NCI-H526 treated with DMSO at 0.1 percent for 48 hours (cell line): Measurements from ENCODE around the gene VANGL1.
A peak's percentile ranks its signal among the peaks of the same experiment; 100 is the strongest.

ENCODE experiments used
- DNase-seq: peaks from one replicate; lab custom pipeline; 2025; lab: John Stamatoyannopoulos, UW

The VANGL1 gene

GRCh38 chr1:115705085-115705951, 63.5 kb downstream of the VANGL1 start:
- DNase-seq: no peak

- no peak for DNase-seq
Observed at GRCh38 chr1:115705963-115706362, 64.2 kb downstream of the VANGL1 start.

GRCh38 chr1:115706587-115707425, 65.0 kb downstream of the VANGL1 start:
- peak; percentile 53 for DNase-seq

- no peak for DNase-seq
Observed at GRCh38 chr1:115710859-115711624, 69.3 kb downstream of the VANGL1 start.

- DNase-seq: peak; percentile 5
Observed at GRCh38 chr1:115712911-115713609, 71.3 kb downstream of the VANGL1 start.

GRCh38 chr1:115713906-115714305, 72.1 kb downstream of the VANGL1 start:
- no peak for DNase-seq

GRCh38 chr1:115714572-115715141, 72.9 kb downstream of the VANGL1 start:
- DNase-seq: no peak

GRCh38 chr1:115717541-115717940, 75.8 kb downstream of the VANGL1 start:
- DNase-seq: peak; percentile 54

- DNase-seq: no peak
Observed at GRCh38 chr1:115718011-115718754, 76.4 kb downstream of the VANGL1 start.

GRCh38 chr1:115719285-115719684, 77.5 kb downstream of the VANGL1 start:
- DNase-seq: peak; percentile 15

GRCh38 chr1:115722221-115722620, 80.5 kb downstream of the VANGL1 start:
- no peak for DNase-seq

GRCh38 chr1:115723756-115724155, 82.0 kb downstream of the VANGL1 start:
- DNase-seq: no peak

- DNase-seq: no peak
Observed at GRCh38 chr1:115725600-115725999, 83.8 kb downstream of the VANGL1 start.

GRCh38 chr1:115726161-115726560, 84.4 kb downstream of the VANGL1 start:
- peak; percentile 14 for DNase-seq

GRCh38 chr1:115726570-115726969, 84.8 kb downstream of the VANGL1 start:
- DNase-seq: no peak

- no peak for DNase-seq
Observed at GRCh38 chr1:115727706-115728249, 86.0 kb downstream of the VANGL1 start.

GRCh38 chr1:115728341-115728740, 86.6 kb downstream of the VANGL1 start:
- DNase-seq: no peak

- DNase-seq: no peak
Observed at GRCh38 chr1:115729756-115730155, 88.0 kb downstream of the VANGL1 start.

GRCh38 chr1:115732316-115732715, 90.5 kb downstream of the VANGL1 start:
- no peak for DNase-seq

GRCh38 chr1:115740811-115741210, 99.0 kb downstream of the VANGL1 start:
- no peak for DNase-seq
